Prostate gland (tissue), 2 donors: Measurements from ENCODE around the gene ALOX5AP.

Experiments
- CTCF ChIP-seq, 4 experiments: fragments of 200-600 bp in 2 of 4; fragments of 450-650 bp in 2 of 4; sonication (generic) in 2 of 4; IDR thresholded peaks; 1 replicate in 3 of 4; 2 replicates in 1 of 4; pipeline ENCODE4 v1.5.1; 2016 to 2019; ENCODE audit warnings: antibody characterized with exemption in 4 of 4, mild to moderate bottlenecking in 2 of 4, moderate library complexity in 2 of 4
- POLR2A ChIP-seq: fragments of 450-650 bp; IDR thresholded peaks from one replicate; pipeline ENCODE4 v1.6.1; 2016; ENCODE audit warnings: antibody characterized with exemption, mild to moderate bottlenecking
- POLR2AphosphoS5 ChIP-seq: sonication (generic); formaldehyde crosslinking; IDR thresholded peaks from one replicate; pipeline ENCODE4 v1.6.1; 2017; ENCODE audit warnings: antibody characterized with exemption

GRCh38 chr13:30734439-30734838, 904 bp upstream of the ALOX5AP start:
- TF ChIP-seq CTCF (IDR thresholded peaks at IDR 0.05) (no peak), POLR2AphosphoS5 (no peak), POLR2A (no peak)
